Activated B cell treated with CpG ODN at 0.5 μM for 24 hours (primary cell): ENCODE results near the gene AKT3. TPM values are rescaled to one million over a fixed set of nuclear protein-coding genes. Genes with fewer than 3 reads are reported as not detected.

Source experiments
- ATAC-seq: fragments of 200-7000 bp; cut with Tn5 transposase; one replicate; pipeline ENCODE4 v1.10.0; 2021; ENCODE audit warnings: low read depth, mild to moderate bottlenecking, moderate library complexity
- CTCF ChIA-PET: fragments of 350-600 bp; sonication (Branson Sonifier 250); formaldehyde crosslinking; loops from one replicate; lab custom pipeline; 2021; ENCODE audit warnings: antibody characterized with exemption; lab: Charles Lee
- POLR2A ChIA-PET: fragments of 350-600 bp; sonication (Branson Sonifier 250); formaldehyde crosslinking; loops from one replicate; lab custom pipeline; 2021; ENCODE audit warnings: antibody characterized with exemption; lab: Charles Lee
- DNase-seq: peaks from one replicate; pipeline ENCODE4 v3.0.0; 2022
- H3K27ac Mint-ChIP-seq: one replicate; pipeline ENCODE4 v1.8.0; 2020; ENCODE audit warnings: mixed read lengths
- H3K27me3 Mint-ChIP-seq: one replicate; pipeline ENCODE4 v1.8.0; 2021; ENCODE audit warnings: mixed read lengths
- H3K36me3 Mint-ChIP-seq: one replicate; pipeline ENCODE4 v1.8.0; 2021; ENCODE audit warnings: low read depth, mixed read lengths
- H3K4me1 Mint-ChIP-seq: one replicate; pipeline ENCODE4 v1.8.0; 2021; ENCODE audit warnings: mixed read lengths
- H3K4me3 Mint-ChIP-seq: one replicate; pipeline ENCODE4 v1.8.0; 2020; ENCODE audit warnings: mild to moderate bottlenecking, mixed read lengths
- H3K9me3 Mint-ChIP-seq: one replicate; pipeline ENCODE4 v1.8.0; 2020; ENCODE audit warnings: mixed read lengths
- CTCF ChIP-seq: fragments of 200-600 bp; IDR thresholded peaks from one replicate; pipeline ENCODE4 v1.8.0; 2022; ENCODE audit warnings: antibody characterized with exemption, mild to moderate bottlenecking
- intact Hi-C: fragments of 100-400 bp; cut with micrococcal nuclease; formaldehyde crosslinking; loops from one replicate; pipeline ENCODE4 v1.15.1; 2024
- total RNA-seq: library from RNA; stranded (reverse); gene quantifications from 2 replicates; pipeline ENCODE4 v1.2.3, GENCODE V29; 2022

AKT3 gene
- total RNA-seq, 1 donor from 2014 or later, result 63.3 TPM

GRCh38 chr1:243469497-243469896 is 380.5 kb downstream of the AKT3 start:
- Mint-ChIP-seq H3K9me3 (no peaks in the 10 kb centered on the region), H3K27ac (no peak overlapping the region), H3K36me3 (peaks cover 18% of the 10 kb centered on the region), H3K4me1 (peaks cover 25% of the 10 kb centered on the region), H3K4me3 (no peak overlapping the region), H3K27me3 (no peaks in the 10 kb centered on the region)
- POLR2A ChIA-PET, result no interaction called here
- no peak for TF ChIP-seq CTCF
- CTCF ChIA-PET, result no interaction called here
- ATAC-seq, result no peak
- no peak for DNase-seq
- intact Hi-C loops, result no loop called here

- Mint-ChIP-seq H3K9me3 (no peaks in the 10 kb centered on the region), H3K27me3 (no peaks in the 10 kb centered on the region), H3K4me3 (no peak overlapping the region), H3K4me1 (no peaks in the 10 kb centered on the region), H3K36me3 (peaks cover 27% of the 10 kb centered on the region), H3K27ac (no peak overlapping the region)
- CTCF ChIA-PET, result no interaction called here
- POLR2A ChIA-PET, result no interaction called here
- intact Hi-C loops, result no loop called here
- TF ChIP-seq CTCF, result no peak
- ATAC-seq (no peak), DNase-seq (no peak)
Observed at GRCh38 chr1:243465738-243466137, 384.3 kb downstream of the AKT3 start.

GRCh38 chr1:243465081-243465480 is 385.0 kb downstream of the AKT3 start:
- H3K9me3 Mint-ChIP-seq, result no peaks in the 10 kb centered on the region
- H3K4me1 Mint-ChIP-seq, result no peaks in the 10 kb centered on the region
- ChIA-PET CTCF (no interaction called here), POLR2A (no interaction called here)
- intact Hi-C loops, result no loop called here
- no peaks in the 10 kb centered on the region for H3K27me3 Mint-ChIP-seq
- no peak for ATAC-seq
- DNase-seq, result no peak
- H3K36me3 Mint-ChIP-seq, result peaks cover 26% of the 10 kb centered on the region
- TF ChIP-seq CTCF, result no peak
- H3K27ac Mint-ChIP-seq, result no peak overlapping the region
- H3K4me3 Mint-ChIP-seq, result no peak overlapping the region

- no peak for TF ChIP-seq CTCF
- Mint-ChIP-seq H3K4me1 (peaks cover 15% of the 10 kb centered on the region), H3K27me3 (no peaks in the 10 kb centered on the region), H3K4me3 (no peak overlapping the region), H3K9me3 (no peaks in the 10 kb centered on the region), H3K36me3 (peaks cover 26% of the 10 kb centered on the region), H3K27ac (no peak overlapping the region)
- ATAC-seq, result no peak
- POLR2A ChIA-PET, result no interaction called here
- CTCF ChIA-PET, result no interaction called here
- no peak for DNase-seq
- intact Hi-C loops, result no loop called here
Observed at GRCh38 chr1:243462929-243463697, 386.9 kb downstream of the AKT3 start.

GRCh38 chr1:243461700-243462099 is 388.3 kb downstream of the AKT3 start:
- Mint-ChIP-seq H3K9me3 (no peaks in the 10 kb centered on the region), H3K4me3 (no peak overlapping the region), H3K4me1 (peaks cover 15% of the 10 kb centered on the region), H3K27me3 (no peaks in the 10 kb centered on the region), H3K27ac (no peak overlapping the region), H3K36me3 (peaks cover 26% of the 10 kb centered on the region)
- no peak for ATAC-seq
- CTCF ChIA-PET, result no interaction called here
- intact Hi-C loops, result no loop called here
- no peak for TF ChIP-seq CTCF
- no peak for DNase-seq
- POLR2A ChIA-PET, result no interaction called here
